ENCODE data around the gene GTPBP1.

- TF ChIP-seq CTCF (IDR thresholded peaks at IDR 0.05) (no peak), POLR2AphosphoS5 (IDR thresholded peaks at IDR 0.05) (peak; percentile 19 to 63 (median 48)), POLR2A (IDR thresholded peaks at IDR 0.05) (no peak)
These were observed 26.6 kb downstream of the GTPBP1 start for GRCh38 chr22:38732251-38732815.
